Measurements from ENCODE around the gene ATP2B2. TPM values are rescaled to one million over a fixed set of nuclear protein-coding genes. Genes with fewer than 3 reads are reported as not detected.

The ATP2B2 gene
- total RNA-seq, 2 experiments from 2014 or later, result 0.06 TPM; not detected in 1

DNA sequence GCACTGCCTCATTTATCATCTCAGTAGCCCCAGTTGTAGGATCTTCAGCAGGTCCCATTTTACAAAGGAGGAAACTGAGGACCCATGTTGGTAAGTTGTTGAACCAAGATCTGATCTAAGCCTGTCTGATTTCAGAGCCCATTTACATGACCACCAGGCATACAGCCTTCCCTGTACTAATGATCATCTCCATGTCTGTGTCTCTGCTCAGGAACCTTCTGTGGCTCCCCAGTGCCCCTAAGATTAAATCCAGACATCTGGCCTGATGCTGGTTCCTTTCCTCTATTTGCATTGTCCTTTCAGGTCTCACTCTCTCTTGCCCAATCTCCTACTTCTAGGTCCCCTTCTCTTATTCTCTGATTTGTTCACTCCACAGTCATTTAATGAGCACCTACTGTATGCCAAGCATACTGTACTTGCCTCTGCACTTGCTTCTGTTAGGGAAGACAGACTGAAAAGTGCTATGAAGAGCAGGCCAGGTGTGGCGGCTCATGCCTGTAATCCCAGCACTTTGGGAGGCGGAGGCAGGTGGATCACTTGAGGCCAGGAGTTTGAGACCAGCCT, 32.4 kb downstream of the ATP2B2 start:
- no peaks in the 10 kb centered on the region for H3K79me2 ChIP-seq (ENCODE audit: insufficient read depth, low read depth, low read length)
- no peaks in the 10 kb centered on the region for H3K4me1 ChIP-seq (ENCODE audit: insufficient read depth, low read length, poor library complexity, severe bottlenecking)
- H3K9me3 ChIP-seq (ENCODE audit: low read length), result no peaks in the 10 kb centered on the region
- no peak overlapping the region for H3K27ac ChIP-seq (ENCODE audit: low read depth, low read length, poor library complexity, severe bottlenecking)
- BruUV-seq (replicated peaks), result no TSS peak
- ChIA-PET CTCF (ENCODE audit: unreplicated experiment) (no interaction called here), POLR2A (no interaction called here)
- no peaks in the 10 kb centered on the region for H3K36me3 ChIP-seq (ENCODE audit: insufficient read depth, low read length)
- H2AFZ ChIP-seq (ENCODE audit: low read length), result no peak overlapping the region
- DNase-seq (ENCODE audit: low spot score), result no peak
- no peak overlapping the region for H3K4me2 ChIP-seq (ENCODE audit: low read length)
- intact Hi-C loops (cut with micrococcal nuclease; ENCODE audit: unreplicated experiment), result no loop called here
- TF ChIP-seq EZH2phosphoT487 (IDR thresholded peaks at IDR 0.05; ENCODE audit: borderline replicate concordance, low read depth, low read length) (no peak), CTCF (conservative IDR thresholded peaks at IDR 0.05; ENCODE audit: low read length) (no peak)
- H3K4me3 ChIP-seq (ENCODE audit: low read depth, low read length, poor library complexity, severe bottlenecking), result no peak overlapping the region
- H3K9me2 ChIP-seq (ENCODE audit: insufficient read depth, low read length), result no peaks in the 10 kb centered on the region
- no peaks in the 10 kb centered on the region for H4K20me1 ChIP-seq (ENCODE audit: insufficient read depth, low read length)

- DNase-seq (ENCODE audit: low spot score), result no peak
- Histone ChIP-seq H3K36me3 (ENCODE audit: insufficient read depth, low read length) (no peaks in the 10 kb centered on the region), H4K20me1 (ENCODE audit: insufficient read depth, low read length) (no peaks in the 10 kb centered on the region), H3K9me3 (ENCODE audit: low read length) (no peaks in the 10 kb centered on the region), H3K4me1 (ENCODE audit: insufficient read depth, low read length, poor library complexity, severe bottlenecking) (no peaks in the 10 kb centered on the region), H3K9me2 (ENCODE audit: insufficient read depth, low read length) (no peaks in the 10 kb centered on the region), H3K79me2 (ENCODE audit: insufficient read depth, low read depth, low read length) (no peaks in the 10 kb centered on the region), H2AFZ (ENCODE audit: low read length) (no peak overlapping the region), H3K4me3 (ENCODE audit: low read depth, low read length, poor library complexity, severe bottlenecking) (no peak overlapping the region), H3K27ac (ENCODE audit: low read depth, low read length, poor library complexity, severe bottlenecking) (no peak overlapping the region), H3K4me2 (ENCODE audit: low read length) (no peak overlapping the region)
- ChIA-PET CTCF (ENCODE audit: unreplicated experiment) (no interaction called here), POLR2A (no interaction called here)
- BruUV-seq (replicated peaks), result no TSS peak
- intact Hi-C loops (cut with micrococcal nuclease; ENCODE audit: unreplicated experiment), result no loop called here
- TF ChIP-seq CTCF (conservative IDR thresholded peaks at IDR 0.05; ENCODE audit: low read length) (no peak), EZH2phosphoT487 (IDR thresholded peaks at IDR 0.05; ENCODE audit: borderline replicate concordance, low read depth, low read length) (no peak)
Observed at GRCh38 chr3:10471054-10471688, 34.2 kb downstream of the ATP2B2 start.
